HFFc6 (cell line): Measurements from ENCODE around the gene OR2T8. TPM values are rescaled to one million over a fixed set of nuclear protein-coding genes. Genes with fewer than 3 reads are reported as not detected.

Experiments used
- DNase-seq: peaks from one replicate; pipeline ENCODE4 v3.0.0-alpha.2; 2018
- H3K27ac Mint-ChIP-seq: 2 replicates; pipeline ENCODE4 v1.8.0; 2020; ENCODE audit warnings: mild to moderate bottlenecking, mixed read lengths
- H3K27me3 Mint-ChIP-seq: 2 replicates; pipeline ENCODE4 v1.8.0; 2021; ENCODE audit warnings: mild to moderate bottlenecking, moderate library complexity, mixed read lengths; ENCODE audit not compliant: insufficient read depth
- H3K36me3 Mint-ChIP-seq: 2 replicates; pipeline ENCODE4 v1.8.0; 2021; ENCODE audit warnings: low read depth, mixed read lengths
- H3K4me1 Mint-ChIP-seq: 2 replicates; pipeline ENCODE4 v1.8.0; 2020; ENCODE audit warnings: low read depth, mixed read lengths
- H3K4me3 Mint-ChIP-seq: 2 replicates; pipeline ENCODE4 v1.8.0; 2020; ENCODE audit warnings: mild to moderate bottlenecking, moderate library complexity, mixed read lengths
- H3K9me3 Mint-ChIP-seq: 2 replicates; pipeline ENCODE4 v1.8.0; 2020; ENCODE audit warnings: mild to moderate bottlenecking, mixed read lengths
- CTCF ChIP-seq: fragments of 200-600 bp; sonication (generic); IDR thresholded peaks from 2 replicates; pipeline ENCODE4 v1.5.0; 2021; ENCODE audit warnings: antibody characterized with exemption, mild to moderate bottlenecking
- long read RNA-seq: library from polyadenylated mRNA; unstranded; transcript quantifications from one replicate; pipeline ENCODE4 v2.0.0, GENCODE V29; 2019
- total RNA-seq, 6 experiments: library from RNA; stranded (reverse); fragmentation: NEBNext Ultra II Directional; extraction: Animal tissue kit (Norgen Biotek cat#: 25700); gene quantifications; 2 replicates in 1 of 6; 3 replicates in 5 of 6; pipeline ENCODE4 v1.2.3, GENCODE V29; 2021

The OR2T8 gene, protein sequence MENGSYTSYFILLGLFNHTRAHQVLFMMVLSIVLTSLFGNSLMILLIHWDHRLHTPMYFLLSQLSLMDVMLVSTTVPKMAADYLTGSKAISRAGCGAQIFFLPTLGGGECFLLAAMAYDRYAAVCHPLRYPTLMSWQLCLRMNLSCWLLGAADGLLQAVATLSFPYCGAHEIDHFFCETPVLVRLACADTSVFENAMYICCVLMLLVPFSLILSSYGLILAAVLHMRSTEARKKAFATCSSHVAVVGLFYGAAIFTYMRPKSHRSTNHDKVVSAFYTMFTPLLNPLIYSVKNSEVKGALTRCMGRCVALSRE
- not detected for total RNA-seq
- long read RNA-seq = 0 reads

- DNase-seq = no peak
- no peaks in the 10 kb centered on the region; the same call in 1 of the 2 replicates for H3K27me3 Mint-ChIP-seq
- no peak within 1 kb of the TSS for H3K4me3 Mint-ChIP-seq
- no peak for TF ChIP-seq CTCF
- no peaks in the 10 kb centered on the region; the same call in 1 of the 2 replicates for H3K9me3 Mint-ChIP-seq
- no peak within 1 kb of the TSS for H3K27ac Mint-ChIP-seq
- H3K36me3 Mint-ChIP-seq = no peaks in the 10 kb centered on the region
- H3K4me1 Mint-ChIP-seq = peaks cover 33% of the 10 kb centered on the region; the same call in 1 of the 2 replicates
Measured at GRCh38 chr1:247919952-247920351, at the start of gene OR2T8. Gene OR2T8, plus strand, starts transcription at chr1:247920252. Its CDS starts 766 bp downstream, at chr1:247921018.

- DNase-seq = no peak
- Mint-ChIP-seq H3K36me3 (no peaks in the 10 kb centered on the region; the same call in 1 of the 2 replicates), H3K9me3 (peaks cover 19% of the 10 kb centered on the region), H3K4me3 (no peak overlapping the region), H3K27me3 (no peaks in the 10 kb centered on the region; the same call in none of the 2 replicates), H3K27ac (no peak overlapping the region), H3K4me1 (no peaks in the 10 kb centered on the region; the same call in 1 of the 2 replicates)
- TF ChIP-seq CTCF = no peak
Measured at GRCh38 chr1:247883346-247883745, 36.7 kb upstream of the OR2T8 start.

DNA sequence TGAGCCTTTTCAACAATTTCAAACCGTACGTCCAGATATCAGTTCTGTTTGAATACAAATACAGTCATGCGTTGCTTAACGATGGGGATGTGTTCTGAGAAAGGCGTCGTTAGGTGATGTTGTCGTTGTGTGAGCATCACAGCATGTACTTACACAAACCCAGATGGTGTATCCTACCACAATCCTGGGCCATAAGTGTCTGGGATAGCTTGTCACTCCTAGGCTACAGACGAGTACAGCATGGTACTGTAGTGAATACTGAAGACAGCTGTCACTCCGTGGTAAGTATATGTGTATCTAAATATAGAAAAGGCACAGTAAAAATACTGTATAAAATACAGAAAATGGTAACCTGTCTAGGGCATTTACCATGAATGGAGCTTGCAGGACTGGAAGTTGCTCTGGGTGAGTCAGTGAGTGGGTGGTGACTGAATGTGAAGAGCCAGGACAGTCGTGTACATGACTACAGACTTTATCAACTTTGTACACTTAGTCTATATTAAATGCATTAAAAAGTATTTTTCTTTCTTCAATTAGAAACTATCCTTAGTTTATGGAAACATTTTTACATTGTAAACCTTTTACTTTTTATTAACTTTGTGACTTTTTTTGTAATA is 35.1 kb upstream of the OR2T8 start:
- TF ChIP-seq CTCF = no peak
- no peaks in the 10 kb centered on the region; the same call in 1 of the 2 replicates for H3K27me3 Mint-ChIP-seq

DNA sequence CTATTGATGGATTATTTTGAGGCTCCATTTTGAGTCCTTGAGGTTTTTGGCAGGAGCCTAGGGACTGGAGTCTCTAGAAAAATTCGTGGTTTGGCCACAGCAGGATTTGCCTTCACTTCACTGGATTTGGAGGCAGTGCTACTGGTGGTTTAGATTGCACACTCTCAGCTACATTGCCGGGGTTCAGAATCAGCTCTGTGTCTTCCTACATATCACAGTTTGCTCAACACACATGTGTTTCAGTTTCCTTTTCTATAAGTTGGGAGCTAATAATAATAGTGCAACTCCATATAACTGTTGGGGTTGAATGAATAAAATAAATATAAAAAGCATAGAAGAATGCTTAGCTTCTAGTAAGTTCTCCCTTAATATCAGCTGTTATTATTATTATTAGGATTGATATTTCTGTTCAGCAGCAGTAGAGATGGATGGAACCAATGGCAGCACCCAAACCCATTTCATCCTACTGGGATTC is 24.9 kb upstream of the OR2T8 start, which contains the start of gene OR2W3:
Gene OR2W3 (plus strand): TSS at position 425 of the 475 bp plus-strand sequence. CDS start 0 bp downstream, at position 425.
- no peaks in the 10 kb centered on the region; the same call in 1 of the 2 replicates for H3K36me3 Mint-ChIP-seq
- H3K27ac Mint-ChIP-seq = no peak within 1 kb of the TSS
- no peaks in the 10 kb centered on the region; the same call in 1 of the 2 replicates for H3K27me3 Mint-ChIP-seq
- DNase-seq = no peak
- H3K4me1 Mint-ChIP-seq = no peaks in the 10 kb centered on the region
- H3K9me3 Mint-ChIP-seq = peaks cover 18% of the 10 kb centered on the region; the same call in 1 of the 2 replicates
- TF ChIP-seq CTCF = no peak
- no peak within 1 kb of the TSS for H3K4me3 Mint-ChIP-seq

More for the DNA sequence above, 35.1 kb upstream of the OR2T8 start:
- DNase-seq = no peak
- no peak overlapping the region for H3K27ac Mint-ChIP-seq
- H3K36me3 Mint-ChIP-seq = no peaks in the 10 kb centered on the region
- H3K9me3 Mint-ChIP-seq = peaks cover 12% of the 10 kb centered on the region; the same call in 1 of the 2 replicates
- H3K4me1 Mint-ChIP-seq = no peaks in the 10 kb centered on the region; the same call in 1 of the 2 replicates
- no peak overlapping the region for H3K4me3 Mint-ChIP-seq

GRCh38 chr1:247895976-247896375 is 24.1 kb upstream of the OR2T8 start:
- H3K27me3 Mint-ChIP-seq = no peaks in the 10 kb centered on the region; the same call in 1 of the 2 replicates
- no peaks in the 10 kb centered on the region; the same call in 1 of the 2 replicates for H3K36me3 Mint-ChIP-seq
- H3K9me3 Mint-ChIP-seq = peaks cover 18% of the 10 kb centered on the region; the same call in 1 of the 2 replicates
- H3K27ac Mint-ChIP-seq = no peak overlapping the region
- TF ChIP-seq CTCF = no peak
- no peaks in the 10 kb centered on the region for H3K4me1 Mint-ChIP-seq
- DNase-seq = no peak
- no peak overlapping the region for H3K4me3 Mint-ChIP-seq
